CD4-positive, alpha-beta T cell treated with Interleukin-4 for 1 hour (primary cell): ENCODE data around the gene PNCK.
"Not testable (repeated sequence)": the region's sequence is repeated elsewhere in the genome, so short reads cannot be mapped to it uniquely, and the experiment has no call there.

Experiments
- DNase-seq, 2 donors: peaks; one replicate each; pipeline ENCODE4 v3.0.0-alpha.2; 2020 to 2022

The PNCK gene

GRCh38 chrX:153697924-153698865 lies 24.6 kb upstream of the PNCK start:
- DNase-seq: no peak

GRCh38 chrX:153696986-153697722 lies 23.5 kb upstream of the PNCK start:
- DNase-seq: not testable (repeated sequence)

GRCh38 chrX:153696538-153696937 lies 22.9 kb upstream of the PNCK start:
- DNase-seq: not testable (repeated sequence)

GRCh38 chrX:153696100-153696499 lies 22.5 kb upstream of the PNCK start:
- DNase-seq: no peak

- DNase-seq: no peak
These were observed 21.2 kb upstream of the PNCK start for GRCh38 chrX:153694687-153695270.

- DNase-seq: not testable (repeated sequence)
These were observed 20.6 kb upstream of the PNCK start for GRCh38 chrX:153694256-153694655.

- no peak for DNase-seq
These were observed 19.8 kb upstream of the PNCK start for GRCh38 chrX:153693216-153694086.

GRCh38 chrX:153692611-153693156 lies 19.1 kb upstream of the PNCK start:
- DNase-seq: no peak

GRCh38 chrX:153692003-153692402 lies 18.4 kb upstream of the PNCK start:
- no peak for DNase-seq

- not testable (repeated sequence) for DNase-seq
These were observed 17.6 kb upstream of the PNCK start for GRCh38 chrX:153691032-153691827.

- no peak for DNase-seq
These were observed 16.9 kb upstream of the PNCK start for GRCh38 chrX:153690466-153690865.

GRCh38 chrX:153689654-153690465 lies 16.2 kb upstream of the PNCK start:
- no peak for DNase-seq

- DNase-seq: no peak
These were observed 15.4 kb upstream of the PNCK start for GRCh38 chrX:153688911-153689590.

GRCh38 chrX:153688506-153688905 lies 14.9 kb upstream of the PNCK start:
- no peak for DNase-seq

GRCh38 chrX:153688071-153688470 lies 14.5 kb upstream of the PNCK start:
- DNase-seq: no peak

GRCh38 chrX:153687121-153688039 lies 13.8 kb upstream of the PNCK start, which contains the start of gene SLC6A8:
SLC6A8 (plus strand) TSS chrX:153687926; CDS start chrX:153688575, 649 bp downstream.
- peak; percentile 45 to 49 for DNase-seq

GRCh38 chrX:153686711-153687110 lies 13.1 kb upstream of the PNCK start:
- DNase-seq: no peak
